Activated CD4-positive, alpha-beta T cell treated with anti-CD3 and anti-CD28 coated beads, Interleukin-2, amount 50 U/mL, for 48 hours (primary cell): ENCODE data around the gene LRRC36.
"Not testable (repeated sequence)": the region's sequence is repeated elsewhere in the genome, so short reads cannot be mapped to it uniquely, and the experiment has no call there.

Source experiments
- DNase-seq, 2 experiments: peaks; one replicate each; pipeline ENCODE4 v3.0.0-alpha.2; 2020

Gene LRRC36

DNA sequence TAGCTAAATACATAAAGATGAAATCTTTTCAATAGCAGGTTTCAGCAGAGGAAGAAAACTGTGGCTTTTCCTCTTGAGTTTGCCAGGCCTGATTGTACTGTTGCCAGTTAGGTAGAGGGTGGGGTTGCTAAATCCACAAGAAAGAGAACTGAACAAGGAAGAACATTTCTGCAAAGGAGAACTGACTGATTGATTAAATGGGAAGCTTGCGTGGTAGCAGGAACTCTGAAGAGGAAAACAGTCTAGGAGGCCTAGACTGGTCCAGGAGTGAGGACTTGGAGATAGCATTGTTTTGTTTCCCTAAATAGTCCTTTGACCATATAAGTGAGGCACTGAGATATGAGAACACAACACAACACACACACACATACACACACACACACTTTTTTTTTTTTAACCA lies 18.8 kb downstream of the LRRC36 start:
- DNase-seq, result no peak

DNA sequence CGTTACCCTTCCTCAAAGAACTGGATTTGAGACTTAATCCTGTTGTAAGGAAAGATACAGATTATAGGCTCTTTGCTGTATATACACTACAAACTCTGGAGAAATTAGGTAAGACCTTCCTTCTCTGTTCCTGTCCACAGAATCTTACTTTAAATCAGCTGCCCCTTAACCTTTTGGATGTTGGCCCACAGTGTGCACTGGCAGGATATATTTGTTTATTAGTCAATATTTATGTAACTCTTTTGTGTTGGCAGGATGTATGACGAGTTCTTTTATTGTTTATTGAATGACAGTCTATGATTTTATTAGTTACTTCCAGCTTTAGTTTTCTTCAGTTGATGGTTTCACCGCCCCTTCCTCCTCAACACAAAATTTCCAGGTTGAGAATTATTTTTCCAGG lies 19.7 kb downstream of the LRRC36 start:
- DNase-seq, result no peak

DNA sequence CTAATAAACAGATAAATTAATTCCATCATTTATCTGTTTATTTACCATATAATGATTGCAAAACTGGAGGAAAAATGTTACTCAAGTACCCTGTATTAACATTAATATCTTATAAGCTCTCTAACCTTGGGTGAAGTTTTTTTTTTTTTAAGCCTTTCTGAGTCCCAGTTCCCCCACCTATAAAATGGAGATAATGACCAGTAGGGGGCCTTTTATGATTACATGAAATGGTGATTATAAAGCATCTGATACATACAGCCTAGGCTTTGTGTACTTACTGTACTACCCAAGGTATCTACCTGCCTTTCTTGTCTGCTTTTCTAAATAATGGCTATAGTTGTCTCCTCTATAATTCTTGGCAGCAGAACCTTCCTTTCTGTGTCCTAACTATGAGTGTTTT lies 22.6 kb downstream of the LRRC36 start:
- DNase-seq, result no peak

DNA sequence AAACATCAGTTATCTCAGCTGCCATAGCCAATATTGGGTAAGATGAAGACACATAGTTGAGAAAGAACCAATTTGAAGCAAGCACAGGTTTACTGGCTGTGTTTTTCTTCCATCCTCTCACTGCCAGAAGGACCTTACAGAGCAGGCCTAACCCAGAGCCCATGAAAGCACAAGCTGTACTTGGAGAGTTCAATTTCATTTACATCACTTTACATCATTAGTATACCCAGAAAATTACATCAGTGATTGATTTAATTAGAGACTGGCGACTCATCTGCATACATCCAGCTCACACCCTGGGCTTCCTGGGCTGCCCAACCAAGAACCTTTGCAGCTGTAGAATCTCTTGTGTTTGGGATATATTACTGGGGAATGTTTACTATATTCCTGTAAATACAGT lies 23.7 kb downstream of the LRRC36 start:
- no peak for DNase-seq

DNA sequence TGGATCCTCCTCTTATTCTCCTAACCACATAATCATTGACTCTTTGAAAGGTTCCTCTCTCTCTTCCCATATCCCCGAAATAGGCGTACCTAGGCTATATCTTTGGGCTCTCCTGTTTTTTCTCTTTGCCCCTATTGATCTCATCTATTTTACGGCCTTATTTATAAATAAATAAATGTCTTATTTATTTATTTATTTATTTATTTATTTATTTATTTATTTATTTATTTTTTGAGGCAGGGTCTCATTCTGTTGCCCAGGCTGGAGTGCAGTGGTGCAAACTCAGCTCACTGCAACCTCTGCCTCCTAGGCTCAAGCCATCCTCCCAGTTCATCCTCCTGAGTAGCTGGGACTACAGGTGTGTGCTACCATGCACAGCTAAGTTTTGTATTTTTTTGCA lies 25.8 kb downstream of the LRRC36 start:
- not testable (repeated sequence) for DNase-seq

DNA sequence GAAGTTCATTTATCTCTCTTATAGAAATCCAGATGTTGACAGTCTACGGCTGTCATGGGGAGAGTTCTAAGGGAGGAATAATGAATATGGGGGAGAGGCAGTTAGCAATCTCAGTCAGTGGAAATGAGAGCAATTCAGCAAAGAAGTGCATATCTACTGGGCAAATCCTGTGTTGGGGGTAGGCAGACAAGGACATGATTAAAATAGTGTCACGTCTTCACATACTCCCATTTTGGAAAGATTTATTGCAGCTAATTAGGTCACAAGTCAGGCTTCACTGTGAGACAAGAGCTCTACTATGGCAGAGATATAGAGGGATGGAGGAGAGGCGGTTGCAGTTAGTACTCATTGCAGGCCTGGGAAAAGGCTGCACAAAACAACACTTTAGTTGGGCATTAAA lies 29.8 kb downstream of the LRRC36 start:
- DNase-seq, result no peak

DNA sequence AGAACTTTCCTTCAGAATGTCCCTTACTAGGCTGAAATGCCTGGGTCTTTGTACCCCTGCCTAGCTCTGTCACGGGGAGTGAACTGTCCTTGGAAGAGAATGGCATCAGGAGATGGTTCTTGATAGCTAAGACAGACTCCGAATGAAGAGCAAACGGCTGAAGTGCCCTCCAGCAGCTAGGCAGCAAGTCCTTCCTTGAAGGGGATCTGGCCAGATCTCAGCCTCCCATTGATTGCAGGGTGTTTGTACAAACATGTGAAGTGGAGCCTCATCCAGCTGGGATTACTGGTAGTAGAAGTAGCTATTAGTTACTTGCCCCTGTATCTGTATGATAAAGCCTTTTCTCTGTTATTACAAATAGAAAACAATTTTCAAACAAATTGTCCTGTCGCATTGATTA lies 30.9 kb downstream of the LRRC36 start:
- DNase-seq, result no peak

DNA sequence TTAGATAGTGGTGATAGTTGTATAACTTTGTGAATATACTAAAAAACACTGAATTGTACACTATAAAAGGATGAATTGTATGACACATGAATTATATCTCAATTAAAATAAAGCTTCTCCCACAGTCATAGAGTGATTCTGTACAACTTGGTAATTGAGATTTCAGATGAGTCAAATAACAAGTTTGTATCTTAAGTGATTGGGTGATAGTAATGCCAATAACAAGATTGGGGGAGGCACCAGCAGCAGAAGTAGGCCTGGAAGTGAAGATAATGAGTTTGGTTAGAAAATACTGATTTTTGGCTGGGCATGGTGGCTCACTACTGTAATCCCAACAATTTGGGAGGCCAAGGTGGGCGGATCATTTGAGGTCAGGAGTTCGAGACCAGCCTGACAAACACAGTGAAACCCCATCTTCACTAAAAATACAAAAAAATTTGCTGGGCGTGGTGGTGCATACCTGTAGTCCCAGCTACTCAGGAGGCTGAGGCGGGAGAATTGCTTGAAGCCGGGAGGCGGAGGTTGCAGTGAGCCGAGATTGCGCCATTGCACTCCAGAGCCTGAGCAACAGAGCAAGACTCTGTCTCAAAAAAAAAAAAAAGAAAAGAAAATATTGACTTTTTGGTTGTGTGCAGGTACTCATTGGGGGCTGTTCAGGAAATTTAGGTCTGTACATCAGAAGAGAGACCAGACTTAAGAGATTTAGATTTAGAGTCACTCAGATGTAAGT lies 33.1 kb downstream of the LRRC36 start:
- DNase-seq, result not testable (repeated sequence)

DNA sequence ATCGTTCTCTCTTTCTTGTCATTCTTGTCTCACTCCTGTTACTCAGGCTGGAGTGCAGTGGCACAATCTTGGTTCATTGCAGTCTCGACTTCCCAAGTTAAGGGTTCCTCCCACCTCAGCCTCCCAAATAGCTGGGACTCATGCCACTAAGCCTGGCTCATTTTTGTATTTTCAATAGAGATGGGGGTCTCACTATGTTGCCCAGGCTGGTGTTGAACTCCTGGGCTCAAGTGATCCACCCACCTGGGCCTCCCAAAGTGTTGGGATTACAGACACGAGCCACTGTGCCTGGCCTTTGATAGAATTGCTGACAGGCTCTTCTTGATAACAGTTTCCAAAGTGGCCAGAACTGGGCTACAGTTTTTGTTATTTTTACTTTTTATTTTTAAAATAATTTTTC lies 34.4 kb downstream of the LRRC36 start:
- DNase-seq, result no peak

DNA sequence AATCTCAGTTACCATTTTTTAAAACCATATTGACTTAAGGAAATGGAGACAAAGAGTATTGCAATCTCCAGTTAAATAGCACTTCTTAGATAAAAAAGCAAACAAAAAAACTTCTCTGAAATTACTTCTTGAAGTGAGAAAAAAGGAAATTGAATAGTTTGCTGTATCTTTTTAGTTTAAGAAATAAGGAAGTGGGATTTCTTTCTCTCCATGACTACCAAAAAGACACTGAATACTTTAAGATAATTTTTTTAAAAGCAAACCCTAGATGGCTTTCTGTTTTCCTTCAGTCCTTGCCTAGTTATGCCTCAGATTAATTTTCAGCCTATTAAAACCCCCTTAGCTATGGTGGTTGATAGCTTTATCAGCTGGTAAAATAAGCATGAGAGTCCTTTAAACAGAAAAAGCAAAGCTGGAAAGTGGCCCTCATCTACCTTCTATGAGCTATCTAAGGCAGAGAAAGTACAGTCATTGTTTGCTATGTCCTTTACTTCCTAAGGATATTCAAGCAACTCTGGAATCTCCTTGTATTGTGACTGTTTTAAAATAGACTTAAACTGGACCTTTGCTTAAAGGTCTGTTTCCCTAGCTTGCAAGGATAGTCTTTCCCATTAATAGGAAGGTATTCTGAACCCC lies 38.1 kb downstream of the LRRC36 start:
- DNase-seq, result no peak

DNA sequence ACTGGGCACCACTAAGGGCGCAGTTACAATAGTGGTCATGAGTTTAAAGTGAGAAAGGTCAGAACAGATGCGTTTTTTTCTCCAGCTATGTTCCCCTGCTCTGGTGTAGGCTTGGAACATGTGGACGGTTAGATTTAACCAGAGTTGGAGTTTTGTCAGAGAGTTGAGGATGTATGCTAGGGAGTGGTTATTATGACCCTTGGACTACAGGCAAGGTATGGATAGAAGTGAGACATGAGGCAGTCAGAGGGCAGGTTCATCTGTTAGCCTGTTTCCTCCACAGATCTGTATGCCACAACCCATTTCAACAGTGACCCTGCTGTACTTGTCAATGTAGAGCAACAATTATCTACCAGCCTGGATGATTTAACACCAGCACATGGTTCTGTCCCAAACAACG lies 44.0 kb downstream of the LRRC36 start:
- no peak for DNase-seq

DNA sequence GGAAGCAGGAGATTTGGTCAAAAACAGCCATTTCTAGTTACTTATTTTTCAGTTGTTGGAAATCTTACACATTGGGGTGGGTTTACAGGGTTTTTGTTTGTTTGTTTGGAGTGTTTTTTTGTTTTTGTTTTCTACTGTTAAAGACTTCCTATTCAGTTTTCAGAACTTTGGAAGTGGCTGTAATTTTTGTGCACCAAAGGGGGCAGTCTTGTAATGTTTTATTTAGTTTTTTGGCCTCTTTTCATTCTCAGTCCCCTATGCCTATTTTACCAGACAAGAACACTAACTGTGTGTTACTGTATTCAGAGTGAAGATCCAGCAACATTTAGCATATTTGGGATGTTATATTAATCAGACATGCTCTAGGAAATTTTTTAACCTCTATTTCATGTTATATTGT lies 46.0 kb downstream of the LRRC36 start:
- DNase-seq, result no peak

DNA sequence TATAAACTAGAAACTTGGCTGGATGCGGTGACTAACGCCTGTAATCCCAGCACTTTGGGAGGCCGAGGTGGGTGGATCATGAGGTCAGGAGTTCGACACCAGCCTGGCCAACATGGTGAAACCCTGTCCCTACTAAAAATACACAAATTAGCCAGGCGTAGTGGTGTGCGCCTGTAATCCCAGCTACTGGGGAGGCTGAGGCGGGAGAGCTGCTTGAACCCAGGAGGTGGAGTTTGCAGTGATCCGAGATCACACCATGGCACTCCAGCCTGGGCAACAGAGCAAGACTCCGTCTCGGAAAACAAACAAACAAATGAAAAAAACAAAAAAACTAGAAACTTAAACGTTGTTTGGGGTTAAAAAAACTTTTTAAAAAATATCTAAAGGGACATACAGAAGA lies 49.4 kb downstream of the LRRC36 start:
- DNase-seq, result not testable (repeated sequence)

DNA sequence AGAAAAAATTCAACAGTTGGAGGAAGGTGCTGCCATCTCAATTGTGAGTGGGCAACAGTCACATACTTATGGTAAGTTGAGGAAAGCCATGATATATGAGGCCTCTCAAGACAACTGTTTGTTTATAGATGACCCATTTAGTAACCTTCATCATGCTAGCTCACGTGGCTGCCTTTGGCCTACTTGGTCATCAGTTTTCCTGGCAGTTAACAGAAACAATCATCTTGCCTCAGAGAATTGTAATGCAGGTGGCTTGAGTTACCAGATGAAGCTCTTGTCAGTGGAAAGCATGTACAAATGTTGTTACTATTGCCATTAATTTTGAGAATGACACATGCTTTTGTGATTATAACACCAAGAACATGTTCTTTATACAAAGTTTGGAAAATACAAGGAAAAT lies 52.0 kb downstream of the LRRC36 start:
- no peak for DNase-seq

DNA sequence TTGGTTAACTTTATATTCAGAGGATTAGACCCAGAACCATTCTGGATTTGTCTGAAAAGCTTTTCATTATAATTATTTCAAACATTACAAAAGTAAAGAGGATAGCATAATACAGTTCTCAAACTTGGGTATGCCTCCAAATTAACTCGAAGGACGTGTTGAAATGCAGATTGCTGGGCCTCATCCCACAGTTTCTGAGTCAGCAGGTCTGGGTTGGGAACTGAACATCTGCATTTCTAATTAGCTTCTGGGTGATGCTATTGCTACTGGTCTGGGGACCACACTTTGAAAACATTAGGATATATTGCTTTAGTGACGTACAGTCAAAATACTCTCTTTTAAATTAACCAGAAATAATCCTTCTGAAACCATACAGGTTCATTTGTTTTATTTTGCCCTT lies 56.7 kb downstream of the LRRC36 start:
- no peak for DNase-seq

DNA sequence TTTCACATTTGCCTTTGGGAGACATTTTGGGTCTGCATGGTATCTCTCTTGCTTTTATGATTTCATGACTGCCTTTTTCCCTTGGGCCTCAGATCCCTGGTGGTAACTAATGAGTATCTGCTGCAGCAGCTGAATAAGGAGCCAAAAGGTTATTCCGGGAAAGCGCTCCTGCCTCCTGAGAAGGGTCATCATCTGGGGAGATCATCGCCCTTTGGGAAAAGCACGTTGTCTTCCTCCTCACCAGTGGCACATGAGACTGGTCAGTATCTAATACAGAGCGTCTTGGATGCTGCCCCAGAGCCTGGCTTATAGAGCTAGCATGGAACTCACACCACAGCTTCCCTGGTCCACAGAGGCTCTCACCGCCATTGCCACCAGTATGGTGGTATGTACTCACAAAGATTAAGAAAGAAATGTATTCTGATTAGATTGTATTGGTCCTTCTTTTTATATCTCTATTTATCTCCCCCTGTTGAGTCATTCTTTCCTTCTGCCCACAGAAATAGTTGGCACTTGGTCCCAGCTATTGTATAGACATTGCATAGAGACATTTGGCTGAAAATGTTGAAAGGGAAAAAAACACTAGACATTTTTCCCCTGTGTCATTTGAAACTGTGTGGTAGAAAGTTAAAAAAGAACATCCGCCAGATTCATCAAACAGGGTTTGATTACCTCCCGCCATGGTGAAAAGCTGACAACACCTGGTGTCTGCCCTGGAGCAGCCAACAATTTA lies 58.3 kb downstream of the LRRC36 start:
- DNase-seq, result no peak

DNA sequence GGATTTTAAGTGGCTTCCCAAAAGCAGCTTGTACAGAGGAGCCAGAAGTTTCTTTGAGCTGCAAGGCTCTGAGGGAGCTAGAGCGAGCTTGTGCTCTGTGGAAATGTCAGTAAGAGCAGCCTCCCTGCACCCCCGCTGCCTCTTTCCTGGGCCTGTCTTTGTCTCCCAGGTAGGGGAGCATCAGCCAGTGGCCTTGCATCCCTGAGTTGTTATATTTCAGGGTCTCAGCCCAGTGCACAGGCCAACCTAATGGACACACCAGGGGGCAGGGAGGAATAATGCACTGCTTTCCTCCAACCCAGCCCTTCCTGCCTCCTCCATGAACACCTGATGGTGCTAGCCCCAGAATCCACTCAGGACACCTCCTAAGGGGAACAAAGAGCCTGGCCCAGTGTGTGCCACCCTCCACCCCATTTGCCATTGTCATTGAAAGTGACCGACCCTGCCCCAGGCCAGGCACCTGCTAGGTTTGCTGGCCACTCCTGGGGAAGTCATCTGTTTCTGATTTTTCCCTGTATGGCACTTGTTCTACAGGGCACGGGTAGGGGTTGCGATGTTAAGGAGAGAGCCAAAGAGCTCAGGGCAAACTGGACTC lies 60.3 kb downstream of the LRRC36 start:
- DNase-seq, result no peak

DNA sequence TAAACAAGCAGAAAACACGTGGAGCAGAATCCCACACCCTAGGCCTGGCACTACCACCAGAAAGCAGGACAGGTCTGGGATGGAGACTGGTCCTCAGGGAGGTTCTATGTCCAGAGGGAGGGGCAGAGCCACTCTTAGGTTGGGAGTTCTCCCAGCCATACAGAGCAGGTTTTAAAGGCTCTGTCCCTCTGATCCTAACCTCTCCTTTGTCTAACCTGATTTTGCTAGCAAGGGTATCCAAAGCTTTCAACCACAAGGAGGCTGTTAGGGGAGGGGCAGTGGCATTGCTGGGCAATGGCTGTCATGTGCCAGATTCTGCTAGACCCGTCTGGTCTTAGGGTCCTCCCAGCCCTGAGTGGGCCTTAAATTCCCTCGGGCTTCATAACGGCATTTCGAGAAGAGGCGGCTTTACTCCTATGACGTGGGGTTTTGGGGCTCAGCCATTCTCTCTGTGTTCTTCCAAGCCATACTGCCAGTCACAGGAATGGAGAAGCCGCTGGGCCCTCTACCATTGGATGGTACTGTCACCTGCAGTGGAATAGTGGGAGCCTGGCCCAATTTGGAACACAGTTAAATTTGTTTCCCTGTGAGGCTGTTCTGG lies 61.0 kb downstream of the LRRC36 start:
- no peak for DNase-seq

DNA sequence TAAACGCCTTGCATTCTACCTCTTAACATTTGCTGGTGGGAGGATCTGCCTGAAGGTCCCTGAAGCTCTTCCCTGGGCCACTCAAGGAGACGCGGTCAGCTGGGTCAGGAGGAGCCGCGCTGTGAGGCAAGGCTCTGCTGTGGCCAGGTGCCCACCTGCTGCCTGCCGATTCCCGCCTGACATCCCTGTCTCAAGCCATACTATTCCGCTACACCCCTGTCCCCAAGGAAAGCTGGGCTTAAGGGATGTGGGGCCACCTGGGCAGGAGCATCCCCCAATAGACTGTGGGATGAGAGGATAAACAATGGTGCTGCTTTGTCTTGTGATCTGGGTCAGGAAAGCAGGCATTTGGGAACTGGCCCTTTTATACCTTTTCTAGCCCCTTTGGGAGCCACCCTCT lies 61.6 kb downstream of the LRRC36 start:
- no peak for DNase-seq

DNA sequence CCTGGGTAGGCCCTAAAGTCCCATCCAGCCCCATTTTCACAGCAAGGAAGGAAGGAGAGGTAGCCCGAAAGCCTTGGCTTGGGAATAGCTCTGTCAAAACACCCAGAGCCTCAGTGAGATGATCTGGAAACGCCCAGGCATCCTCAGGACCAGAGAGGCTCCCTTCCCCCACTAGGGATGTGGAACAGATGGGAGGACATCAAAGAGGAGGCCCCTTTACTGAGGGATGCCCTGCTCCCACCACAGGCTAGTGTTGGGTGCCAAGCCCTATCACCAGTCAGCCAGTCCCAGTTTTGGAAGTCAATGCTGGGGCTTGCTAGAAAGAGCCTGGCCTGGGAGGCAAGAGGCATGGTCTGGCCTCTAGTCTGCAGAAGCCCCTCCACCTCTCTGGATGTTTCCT lies 62.0 kb downstream of the LRRC36 start:
- DNase-seq, result no peak

DNA sequence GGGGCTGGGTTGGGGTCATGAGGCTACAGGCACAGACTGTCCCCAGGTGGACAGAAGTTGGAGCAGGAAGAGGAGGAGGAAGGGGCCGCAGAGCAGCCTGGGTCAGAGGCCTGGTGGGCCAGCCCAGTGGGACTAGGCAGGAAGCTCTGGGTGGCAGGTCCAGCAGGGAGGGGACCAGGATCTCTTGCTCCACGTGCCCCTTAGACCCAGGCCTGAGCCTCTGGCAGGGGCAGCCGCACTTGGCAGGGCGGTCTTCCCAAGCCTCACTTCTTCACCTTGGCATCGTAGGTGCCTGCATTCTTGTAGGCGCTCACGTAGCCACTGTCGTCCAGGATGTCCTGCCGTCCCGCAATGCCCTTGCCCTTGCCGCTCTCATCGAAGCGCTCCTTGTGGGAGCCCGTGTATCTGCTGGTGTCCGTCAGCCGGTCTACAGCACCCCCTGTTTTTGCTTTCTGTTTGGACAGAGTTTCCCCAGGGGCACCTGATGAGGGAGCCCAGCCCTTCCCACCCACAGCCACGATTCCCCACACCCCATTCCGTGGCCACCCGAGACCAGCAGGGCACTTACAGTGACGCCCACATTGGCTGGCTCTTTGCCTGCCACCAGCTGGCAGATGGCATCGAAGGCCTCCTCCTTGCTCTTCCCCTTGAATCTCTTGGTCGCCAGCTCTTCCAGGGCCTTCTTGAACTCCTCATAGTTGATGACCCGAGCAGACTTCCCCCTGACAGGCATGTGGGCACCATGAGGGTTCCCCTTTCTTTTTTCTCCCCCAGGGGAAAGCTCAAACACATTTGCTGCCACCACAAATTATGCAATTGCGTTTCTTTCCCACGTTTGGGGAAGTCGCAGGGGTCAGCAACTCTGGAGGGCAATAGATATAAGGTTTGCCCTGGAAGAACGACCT lies 63.5 kb downstream of the LRRC36 start:
- DNase-seq, result no peak

DNA sequence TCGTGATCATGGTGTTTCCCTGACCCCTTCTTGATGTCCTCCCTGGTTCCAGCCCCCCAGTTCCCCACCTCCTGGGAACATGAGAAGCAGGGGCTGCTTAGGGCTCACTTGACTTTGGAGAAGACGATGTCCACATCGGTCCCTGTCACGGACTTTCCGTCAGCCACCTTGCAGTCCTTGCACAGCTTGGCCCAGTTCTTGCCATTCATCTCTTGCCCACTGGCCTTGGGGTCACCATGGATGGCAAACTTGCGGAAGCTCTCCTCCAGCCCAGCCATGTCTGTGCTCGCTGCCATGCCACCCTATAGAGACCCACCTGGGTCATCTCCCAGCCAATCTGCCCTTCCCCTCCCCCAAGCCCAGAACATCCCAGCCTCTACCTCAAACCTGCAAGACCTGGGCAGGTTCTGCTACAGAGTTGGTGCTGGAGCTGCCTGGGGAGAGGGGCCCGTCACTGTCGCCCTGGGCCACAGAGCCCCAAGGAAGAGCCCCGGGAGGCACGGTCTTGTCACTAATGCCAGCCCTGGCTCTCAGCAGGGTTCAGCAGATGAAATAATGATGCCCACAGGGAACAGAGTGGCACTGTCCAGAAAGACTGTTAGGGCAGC lies 64.3 kb downstream of the LRRC36 start:
- no peak for DNase-seq
